Activated naive CD4-positive, alpha-beta T cell treated with anti-CD3 and anti-CD28 coated beads, Interleukin-2, amount 50 U/mL, for 72 hours (primary cell): ENCODE data around the gene LMX1A. TPM values are rescaled to one million over a fixed set of nuclear protein-coding genes. Genes with fewer than 3 reads are reported as not detected.

Experiments
- ATAC-seq, 2 donors: fragments of 150-1000 bp; cut with Tn5 transposase; 2 replicates each; pipeline ENCODE4 v1.10.0; 2021; ENCODE audit warnings: mild to moderate bottlenecking in 2 of 2, moderate library complexity in 2 of 2
- DNase-seq, 2 donors: peaks; one replicate each; pipeline ENCODE4 v3.0.0; 2021 to 2022; ENCODE audit warnings: low spot score in 2 of 2
- H3K27ac Mint-ChIP-seq, 2 donors: one replicate each; pipeline ENCODE4 v1.8.0; 2022; ENCODE audit warnings: mild to moderate bottlenecking in 2 of 2, mixed read lengths in 2 of 2
- H3K36me3 Mint-ChIP-seq, 2 donors: one replicate each; pipeline ENCODE4 v1.8.0; 2022; ENCODE audit warnings: mixed read lengths in 2 of 2
- H3K9me3 Mint-ChIP-seq, 2 donors: one replicate each; pipeline ENCODE4 v1.8.0; 2022; ENCODE audit warnings: mixed read lengths in 2 of 2
- total RNA-seq, 2 donors: library from RNA; stranded (reverse); gene quantifications; one replicate each; pipeline ENCODE4 v1.2.3, GENCODE V29; 2022

LMX1A gene
- total RNA-seq, 2 donors from 2014 or later = not detected

DNA sequence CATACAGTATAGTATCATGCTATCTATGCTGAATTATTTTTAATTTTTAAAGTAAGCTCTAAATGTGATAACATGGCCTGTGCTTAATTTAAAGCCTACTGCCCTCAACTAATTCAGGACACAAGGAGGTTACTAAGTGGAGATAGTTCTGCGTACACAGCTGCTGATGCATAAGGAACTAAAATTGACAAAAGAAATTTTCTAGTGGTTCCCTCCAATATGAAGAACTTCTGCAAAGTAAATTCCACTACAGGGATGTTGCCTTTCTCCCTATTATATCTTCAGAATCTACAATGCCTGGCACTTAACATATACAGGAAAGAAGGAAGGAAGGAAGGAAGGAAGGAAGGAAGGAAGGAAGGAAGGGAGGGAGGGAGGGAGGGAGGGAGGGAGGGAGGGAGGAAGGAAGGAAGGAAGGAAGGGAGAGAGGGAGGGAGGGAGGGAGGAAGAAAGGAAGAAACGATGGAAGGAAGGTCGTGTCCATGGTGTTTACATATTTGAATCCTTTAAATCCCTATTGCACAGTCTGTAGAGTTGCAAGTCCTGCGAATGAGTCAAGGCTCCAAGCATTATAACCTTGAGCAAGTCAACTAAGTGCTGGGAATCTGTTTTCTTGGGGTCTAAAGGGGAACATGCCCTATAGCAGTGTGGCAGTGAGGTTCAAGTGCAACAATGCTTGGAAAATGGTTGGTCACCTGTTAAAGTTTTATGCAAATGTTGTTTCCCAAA is 171.2 kb downstream of the LMX1A start:
- ATAC-seq (no peak), DNase-seq (no peak)
- Mint-ChIP-seq H3K27ac (no peak overlapping the region), H3K36me3 (no peaks in the 10 kb centered on the region), H3K9me3 (peaks cover 10 to 13% of the 10 kb centered on the region in 2 donors)

DNA sequence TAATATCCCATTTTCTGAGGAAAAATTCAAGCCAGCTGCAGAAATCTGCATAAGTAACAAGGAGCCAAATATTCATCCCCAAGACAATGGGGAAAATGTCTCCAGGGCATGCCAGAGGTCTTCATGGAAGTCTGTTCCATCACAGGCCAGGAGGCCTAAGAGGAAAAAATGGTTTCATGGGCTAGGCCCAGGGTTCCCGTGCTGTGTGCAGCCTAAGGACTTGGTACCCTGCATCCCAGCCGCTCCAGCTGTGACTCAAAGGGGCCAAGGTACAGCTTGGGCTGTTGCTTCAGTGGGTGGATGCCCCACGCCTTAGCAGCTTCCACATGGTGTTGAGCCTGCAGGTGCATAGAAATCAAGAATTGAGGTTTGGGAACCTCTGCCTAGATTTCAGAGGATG is 173.5 kb downstream of the LMX1A start:
- H3K27ac Mint-ChIP-seq = no peak overlapping the region
- peaks cover 10 to 13% of the 10 kb centered on the region in 2 donors for H3K9me3 Mint-ChIP-seq
- no peaks in the 10 kb centered on the region for H3K36me3 Mint-ChIP-seq
- DNase-seq (no peak), ATAC-seq (no peak)

DNA sequence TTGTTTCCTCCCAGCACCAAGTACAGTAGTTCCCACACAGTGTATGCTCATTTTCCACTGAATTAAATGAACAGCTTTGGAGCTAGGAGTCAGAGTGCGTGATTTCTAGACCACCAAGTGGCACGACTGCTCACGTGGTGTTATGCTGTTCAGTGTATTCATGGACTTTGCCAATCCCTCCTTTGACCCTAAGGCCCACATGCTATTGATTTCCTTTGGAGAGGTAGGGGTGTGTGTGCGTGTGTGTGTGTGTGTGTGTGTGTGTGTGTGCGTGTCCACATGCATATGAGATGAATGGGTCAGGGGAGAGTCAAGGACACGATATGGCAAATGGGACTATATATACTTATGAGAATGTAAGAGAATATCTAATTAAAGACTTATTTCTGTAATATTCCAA is 177.2 kb downstream of the LMX1A start:
- H3K27ac Mint-ChIP-seq = no peak overlapping the region
- H3K9me3 Mint-ChIP-seq = peaks cover 8 to 19% of the 10 kb centered on the region in 2 donors
- DNase-seq (no peak), ATAC-seq (no peak)
- no peaks in the 10 kb centered on the region for H3K36me3 Mint-ChIP-seq

DNA sequence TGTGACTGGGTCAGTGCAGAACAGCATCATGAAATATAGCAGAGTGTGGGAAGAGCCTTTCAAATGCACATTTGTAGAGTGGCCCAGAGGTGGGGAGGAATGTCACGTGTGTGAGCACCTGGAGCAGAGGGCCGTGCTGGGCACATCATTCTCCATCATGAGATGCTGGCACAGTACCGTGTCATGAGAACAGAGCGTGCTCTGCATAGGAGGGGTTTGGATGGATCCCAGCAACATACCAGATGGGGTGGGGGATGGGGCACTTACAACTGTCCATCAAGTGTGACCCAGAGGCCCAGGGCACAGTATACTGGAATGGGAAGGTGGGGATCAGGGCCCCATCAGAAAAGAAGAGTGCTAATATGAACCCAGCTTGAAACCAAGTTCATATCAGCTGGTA is 182.0 kb downstream of the LMX1A start:
- DNase-seq (no peak), ATAC-seq (no peak)
- peaks cover 0 to 8% of the 10 kb centered on the region in 2 donors for H3K9me3 Mint-ChIP-seq
- H3K36me3 Mint-ChIP-seq = no peaks in the 10 kb centered on the region
- no peak overlapping the region for H3K27ac Mint-ChIP-seq

DNA sequence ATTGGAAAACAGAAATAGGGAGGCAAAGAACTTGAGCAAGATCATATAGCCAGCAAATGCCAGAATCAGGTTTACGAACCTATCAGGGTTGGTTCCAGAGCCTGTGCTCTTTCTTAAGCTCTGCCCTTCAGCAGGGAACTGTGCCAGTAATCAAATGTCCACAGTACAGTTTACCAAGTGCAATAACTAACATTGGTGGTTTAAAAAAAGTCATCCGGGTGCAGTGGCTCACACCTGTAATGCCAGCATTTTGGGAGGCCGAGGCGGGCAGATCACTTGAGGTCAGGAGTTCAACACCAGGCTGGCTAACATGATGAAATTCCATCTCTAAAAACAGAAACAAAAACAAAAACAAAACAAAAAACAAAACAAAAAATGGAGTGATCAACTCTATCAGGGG is 182.7 kb downstream of the LMX1A start:
- ATAC-seq = no peak
- Mint-ChIP-seq H3K36me3 (no peaks in the 10 kb centered on the region), H3K9me3 (peaks cover 0 to 8% of the 10 kb centered on the region in 2 donors), H3K27ac (no peak overlapping the region)
- DNase-seq = no peak

DNA sequence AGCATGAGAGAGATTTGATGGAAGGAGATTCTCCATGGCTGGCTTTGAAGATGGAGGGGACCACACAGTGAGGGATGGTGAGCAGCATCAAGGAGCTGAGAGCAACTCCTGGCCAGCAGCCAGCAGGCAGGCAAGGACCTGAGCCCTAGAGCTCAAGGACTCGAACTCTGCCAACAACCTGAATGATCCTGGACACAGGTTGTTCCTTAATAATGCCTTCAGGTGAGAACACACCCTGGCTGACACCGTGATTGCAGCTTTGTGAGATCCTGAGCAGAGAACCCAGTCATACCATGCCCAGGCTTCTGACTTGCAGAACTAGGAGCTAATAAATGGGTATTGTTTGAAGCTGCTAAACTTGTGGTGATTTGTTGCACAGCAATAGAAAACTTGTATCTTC is 183.1 kb downstream of the LMX1A start:
- Mint-ChIP-seq H3K27ac (no peak overlapping the region), H3K36me3 (no peaks in the 10 kb centered on the region), H3K9me3 (peaks cover 0 to 8% of the 10 kb centered on the region in 2 donors)
- no peak for DNase-seq
- no peak for ATAC-seq

DNA sequence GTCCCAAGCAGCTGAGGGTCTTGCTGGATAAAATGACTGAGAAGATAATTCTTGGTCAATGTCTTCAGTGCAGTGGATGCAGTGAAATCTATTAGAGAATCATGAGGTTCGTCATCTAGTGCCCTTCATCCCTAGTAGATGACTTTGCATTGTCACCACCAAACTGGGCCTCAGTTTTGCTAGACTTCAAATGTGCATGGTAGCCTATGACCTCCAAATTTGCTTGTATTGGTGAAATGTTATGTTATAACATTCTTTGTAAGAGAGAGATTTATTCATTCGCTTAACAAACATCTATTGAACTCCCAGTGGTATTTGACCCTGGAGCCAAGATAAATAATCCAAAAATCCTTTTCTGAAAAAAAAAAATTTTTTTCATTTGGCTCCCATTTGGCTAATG is 183.8 kb downstream of the LMX1A start:
- ATAC-seq (no peak), DNase-seq (no peak)
- Mint-ChIP-seq H3K9me3 (peaks cover 0 to 8% of the 10 kb centered on the region in 2 donors), H3K27ac (no peak overlapping the region), H3K36me3 (no peaks in the 10 kb centered on the region)

DNA sequence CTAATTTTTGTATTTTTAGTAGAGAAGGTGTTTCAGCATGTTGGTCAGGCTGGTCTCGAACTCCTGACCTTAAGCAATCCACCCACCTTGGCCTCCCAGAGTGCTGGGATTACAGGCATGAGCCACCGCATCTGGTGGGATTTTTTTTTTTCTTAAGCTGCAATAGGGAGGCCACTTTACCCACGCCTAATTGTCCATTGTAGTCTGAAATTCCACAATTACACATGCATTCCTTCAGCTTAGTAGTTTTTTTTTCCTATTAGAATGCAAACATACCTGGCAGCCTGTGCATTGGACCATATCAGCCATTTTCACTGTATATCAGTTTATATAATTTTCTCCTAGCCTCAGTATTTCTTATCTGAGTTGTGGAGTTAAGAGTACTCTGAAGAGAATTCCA is 186.8 kb downstream of the LMX1A start:
- DNase-seq (no peak), ATAC-seq (no peak)
- no peak overlapping the region for H3K27ac Mint-ChIP-seq
- H3K36me3 Mint-ChIP-seq = no peaks in the 10 kb centered on the region
- H3K9me3 Mint-ChIP-seq = peaks cover 0 to 4% of the 10 kb centered on the region in 2 donors

DNA sequence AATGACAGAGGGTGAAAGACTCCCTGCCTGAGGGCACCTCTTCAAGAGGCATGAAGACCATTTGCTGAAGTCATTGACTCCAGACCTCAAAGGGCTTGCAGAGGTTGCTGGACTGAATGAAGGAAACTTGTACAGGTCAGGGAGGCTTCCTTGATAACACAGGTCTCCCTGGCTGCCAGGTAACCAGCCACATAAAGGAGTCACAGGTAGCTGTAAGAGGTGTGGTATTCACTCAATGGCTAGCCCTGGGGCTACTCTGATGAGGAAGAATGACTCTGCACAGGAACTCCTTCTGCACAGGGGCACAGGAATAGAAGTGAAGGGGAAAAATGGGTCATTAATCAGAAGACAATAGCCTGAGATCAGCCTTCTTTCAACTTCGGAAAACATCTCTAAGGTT is 187.5 kb downstream of the LMX1A start:
- H3K27ac Mint-ChIP-seq = no peak overlapping the region
- DNase-seq (no peak), ATAC-seq (no peak)
- H3K36me3 Mint-ChIP-seq = no peaks in the 10 kb centered on the region
- H3K9me3 Mint-ChIP-seq = no peaks in the 10 kb centered on the region

DNA sequence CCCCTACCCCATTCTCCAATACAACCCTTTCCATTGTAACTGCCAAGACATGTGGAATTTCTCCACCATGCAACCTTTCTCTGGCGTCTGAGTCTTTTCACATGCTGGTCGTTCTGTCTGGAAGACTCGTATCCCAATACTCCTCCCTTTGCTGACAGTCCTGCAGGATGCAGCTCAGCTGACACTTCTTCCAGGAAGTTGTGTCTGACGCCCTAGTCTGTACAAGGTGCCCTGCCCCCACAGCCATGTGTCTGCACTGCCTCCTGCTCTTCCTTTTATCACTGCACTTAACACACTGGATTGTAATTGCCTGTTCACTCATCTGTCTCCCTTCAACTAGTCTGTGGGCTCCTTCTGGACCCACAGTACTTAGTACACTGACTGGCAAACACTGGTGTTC is 188.0 kb downstream of the LMX1A start:
- H3K27ac Mint-ChIP-seq = no peak overlapping the region
- DNase-seq (no peak), ATAC-seq (no peak)
- no peaks in the 10 kb centered on the region for H3K9me3 Mint-ChIP-seq
- no peaks in the 10 kb centered on the region for H3K36me3 Mint-ChIP-seq

DNA sequence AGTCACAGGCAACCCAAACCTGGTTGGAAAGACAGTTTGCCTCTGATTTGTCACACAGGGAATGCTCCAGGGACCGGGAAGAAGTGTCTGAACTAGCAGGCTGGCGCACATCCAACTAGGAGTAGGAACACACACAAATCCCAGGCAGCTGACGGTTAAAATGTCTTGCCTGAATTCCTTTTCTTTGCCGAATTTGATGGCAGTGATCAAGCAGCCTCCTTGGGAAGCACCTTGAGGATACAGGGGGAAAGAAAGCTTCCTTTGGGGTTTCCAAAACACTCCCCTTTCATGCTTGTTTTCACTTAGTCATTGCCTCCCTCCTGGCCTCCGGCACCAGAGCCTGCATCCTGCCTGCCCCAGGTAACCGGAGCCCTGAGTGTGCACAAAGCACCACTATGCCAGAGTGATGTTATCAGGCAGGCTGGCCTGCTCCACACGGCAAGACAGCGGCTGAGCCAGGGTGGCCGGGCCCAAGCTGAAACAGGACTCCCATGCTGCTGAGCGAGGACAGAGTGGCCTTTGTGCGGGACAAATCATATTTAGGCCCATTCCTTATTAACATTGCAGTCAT is 193.8 kb downstream of the LMX1A start:
- ATAC-seq (no peak), DNase-seq (no peak)
- H3K27ac Mint-ChIP-seq = no peak overlapping the region
- peaks cover 0 to 2% of the 10 kb centered on the region in 2 donors for H3K9me3 Mint-ChIP-seq
- H3K36me3 Mint-ChIP-seq = no peaks in the 10 kb centered on the region

DNA sequence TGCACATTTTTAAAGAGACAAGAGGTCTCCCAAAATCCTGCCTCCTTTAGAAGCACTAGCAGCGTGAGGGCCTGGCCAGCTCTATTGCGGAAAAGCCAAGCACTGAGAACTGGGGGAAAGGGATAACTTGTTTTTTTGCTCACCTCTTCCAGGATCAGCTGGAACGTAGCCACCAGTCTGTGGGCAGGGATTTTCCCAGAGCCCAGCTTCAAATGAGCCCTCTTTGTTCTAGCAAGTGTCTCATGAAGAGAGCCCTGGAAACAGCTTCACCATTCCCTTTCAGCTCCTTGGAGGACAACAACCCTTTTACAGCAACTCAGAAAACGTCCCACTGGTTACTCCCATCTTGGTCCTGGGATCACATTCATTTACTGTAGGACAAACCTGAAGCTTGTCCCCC is 195.4 kb downstream of the LMX1A start:
- ATAC-seq (no peak), DNase-seq (no peak)
- no peak overlapping the region for H3K27ac Mint-ChIP-seq
- peaks cover 0 to 6% of the 10 kb centered on the region in 2 donors for H3K9me3 Mint-ChIP-seq
- H3K36me3 Mint-ChIP-seq = no peaks in the 10 kb centered on the region

DNA sequence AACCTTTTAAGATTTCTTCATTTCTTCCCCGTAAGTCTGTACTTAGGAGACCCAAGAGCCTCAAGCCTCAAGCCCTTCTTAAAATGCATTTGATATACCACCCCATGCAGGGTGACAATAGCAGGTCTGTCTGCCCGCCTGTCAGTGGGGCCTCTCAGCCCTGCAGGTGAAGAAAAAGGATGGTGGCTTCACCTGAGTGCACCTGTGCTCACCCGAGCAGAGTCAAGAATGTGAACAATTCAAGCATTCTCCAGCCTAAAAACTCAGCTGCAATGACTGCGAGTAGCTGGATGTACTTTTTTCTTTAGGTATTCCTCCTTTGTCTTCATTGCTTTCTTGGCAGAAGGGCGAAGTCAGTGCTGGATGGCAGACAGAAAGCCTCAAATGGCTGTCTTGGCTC is 203.3 kb downstream of the LMX1A start:
- Mint-ChIP-seq H3K27ac (no peak overlapping the region), H3K9me3 (peaks cover 0 to 6% of the 10 kb centered on the region in 2 donors), H3K36me3 (no peaks in the 10 kb centered on the region)
- DNase-seq (no peak), ATAC-seq (no peak)

DNA sequence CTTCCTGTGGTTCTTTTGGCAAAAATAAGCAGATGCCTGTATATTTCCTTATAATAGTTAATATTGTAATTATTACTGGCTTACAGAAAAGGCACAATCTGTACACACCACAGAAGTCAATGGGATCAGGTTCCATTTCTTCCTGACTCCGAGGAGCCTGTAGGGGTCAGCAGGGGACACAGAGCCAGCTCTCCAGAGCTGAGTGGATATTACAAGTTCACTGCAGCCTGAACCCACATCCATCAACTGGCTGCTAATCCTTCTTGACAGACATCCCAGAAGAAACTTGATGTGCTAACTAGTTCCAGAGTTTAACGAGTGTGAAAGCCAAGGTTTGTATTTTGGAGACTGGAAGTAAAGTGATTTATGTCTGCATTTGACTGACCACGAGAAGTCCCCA is 203.8 kb downstream of the LMX1A start:
- DNase-seq (no peak), ATAC-seq (no peak)
- Mint-ChIP-seq H3K9me3 (peaks cover 0 to 4% of the 10 kb centered on the region in 2 donors), H3K36me3 (no peaks in the 10 kb centered on the region), H3K27ac (peak overlapping the region in 1 of 2 donors; percentile 63)

DNA sequence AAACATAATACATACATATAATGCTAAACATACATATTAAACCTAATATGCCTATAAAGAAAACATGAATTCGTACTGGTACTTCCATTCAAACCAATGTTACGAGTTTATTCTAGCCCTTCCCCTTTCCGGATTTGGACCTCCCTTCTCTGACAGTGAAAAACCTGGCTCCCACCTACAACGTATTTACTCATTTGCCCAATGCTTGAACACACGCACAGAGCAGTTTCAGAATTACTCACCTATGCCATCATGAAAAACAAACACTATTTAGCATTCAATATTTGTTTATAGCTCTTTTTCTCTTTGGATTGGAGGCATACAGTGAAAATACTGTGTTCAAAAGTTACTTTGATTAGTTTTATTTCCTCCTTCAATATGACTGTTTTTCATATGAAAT is 204.4 kb downstream of the LMX1A start:
- DNase-seq = no peak
- Mint-ChIP-seq H3K27ac (no peak overlapping the region), H3K9me3 (no peaks in the 10 kb centered on the region), H3K36me3 (no peaks in the 10 kb centered on the region)
- no peak for ATAC-seq
